NCI-H128 (cell line): ENCODE data around the gene TADA2B.

Experiments used
- DNase-seq: peaks from one replicate; lab custom pipeline; 2025; ENCODE audit not compliant: unreplicated experiment; lab: John Stamatoyannopoulos, UW

TADA2B gene

DNA sequence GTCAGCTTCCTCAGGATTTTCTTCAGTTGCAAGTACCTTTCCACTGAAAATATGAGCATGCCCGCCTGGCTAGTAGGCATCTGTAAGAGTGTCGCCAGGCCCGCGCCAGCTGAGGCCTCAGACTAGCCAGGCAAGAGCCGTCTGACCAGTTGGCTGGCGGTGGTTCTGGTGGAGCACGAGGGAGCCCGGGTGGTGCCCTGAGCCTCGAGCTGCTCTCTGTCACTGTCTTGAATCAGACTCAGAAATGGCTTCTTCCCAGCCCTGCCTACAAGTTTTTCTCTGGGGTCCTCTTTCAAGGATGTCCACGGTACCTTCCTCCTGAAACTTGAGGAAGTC is 12.8 kb downstream of the TADA2B start:
- no peak for DNase-seq

DNA sequence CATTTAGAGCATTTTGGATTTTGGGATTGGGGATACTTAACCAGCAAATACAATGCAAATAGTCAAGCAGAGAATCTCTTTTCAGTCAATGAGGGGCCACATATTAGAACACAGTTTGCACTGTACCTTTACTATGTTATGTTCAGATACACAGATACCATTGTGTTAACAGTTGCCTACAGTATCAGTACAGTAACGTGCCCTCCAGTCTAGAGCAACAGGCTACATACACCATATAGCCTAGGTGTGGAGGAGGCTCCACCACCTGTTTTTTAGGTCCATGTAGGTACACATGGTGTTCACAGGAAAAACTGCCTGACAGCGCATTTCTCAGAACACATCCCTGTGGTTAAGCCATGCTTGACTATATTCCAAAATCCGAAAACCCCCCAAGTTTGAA is 15.6 kb downstream of the TADA2B start:
- no peak for DNase-seq

GRCh38 chr4:7059662-7060061 is 16.5 kb downstream of the TADA2B start:
- no peak for DNase-seq

GRCh38 chr4:7060346-7061150 is 17.4 kb downstream of the TADA2B start:
- DNase-seq = no peak

DNA sequence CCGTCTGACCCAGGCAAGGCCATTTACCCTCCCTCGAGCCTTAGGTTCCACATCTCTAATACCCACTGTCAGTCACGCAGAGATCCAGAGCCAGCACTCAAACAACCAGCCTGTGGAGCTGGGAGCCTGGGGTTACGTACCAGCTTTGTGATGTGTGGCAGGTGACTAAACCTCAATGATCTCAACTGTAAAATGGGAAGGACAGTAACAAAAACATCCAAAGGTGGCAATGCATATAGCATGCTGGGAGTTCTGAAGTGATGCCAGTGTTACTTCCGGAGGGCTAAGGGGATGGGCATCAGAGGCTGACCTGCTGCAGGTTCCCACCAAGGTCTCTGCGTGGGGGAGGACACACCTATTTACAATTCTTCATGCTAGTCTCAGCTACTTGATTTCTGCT is 18.6 kb downstream of the TADA2B start:
- no peak for DNase-seq

- DNase-seq = no peak
Measured at GRCh38 chr4:7062816-7063215, 19.6 kb downstream of the TADA2B start.

DNA sequence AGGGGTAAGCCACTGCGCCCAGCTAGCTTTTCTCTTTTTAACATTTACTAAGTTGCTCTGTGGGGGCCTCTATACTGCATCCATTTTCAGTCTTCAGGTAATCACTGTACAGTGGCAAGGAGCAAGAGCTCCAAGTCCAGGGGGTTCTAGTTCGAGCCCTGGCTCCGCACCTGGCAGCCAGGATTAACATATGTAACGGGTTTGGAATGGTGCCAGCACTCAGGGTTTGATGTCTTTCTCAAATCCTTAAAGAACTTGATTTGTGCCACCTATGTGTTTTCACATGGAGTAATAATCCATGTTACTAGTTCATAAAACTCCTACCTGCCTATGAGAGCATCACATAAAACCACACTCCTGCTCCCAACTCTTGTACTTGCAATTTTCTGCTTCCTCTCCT is 20.2 kb downstream of the TADA2B start:
- no peak for DNase-seq

DNA sequence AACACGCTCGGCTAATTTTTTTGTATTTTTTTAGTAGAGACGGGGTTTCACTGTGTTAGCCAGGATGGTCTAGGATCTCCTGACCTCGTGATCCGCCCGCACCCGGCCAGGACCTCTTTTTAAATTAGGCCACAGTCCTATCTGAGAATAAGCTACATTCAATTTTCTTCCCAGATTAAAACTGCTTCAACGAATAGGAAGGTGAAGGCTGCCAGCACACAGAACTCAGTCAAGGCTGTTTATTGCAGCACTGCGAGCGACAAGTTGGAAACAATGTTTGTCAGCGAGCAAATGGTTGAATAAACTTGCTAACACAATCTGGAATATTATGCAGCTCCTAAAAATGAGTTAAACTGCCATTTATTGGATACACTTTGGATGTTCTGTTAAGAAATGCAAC is 22.8 kb downstream of the TADA2B start:
- no peak for DNase-seq

- DNase-seq = no peak
Measured at GRCh38 chr4:7066493-7066892, 23.3 kb downstream of the TADA2B start.

DNA sequence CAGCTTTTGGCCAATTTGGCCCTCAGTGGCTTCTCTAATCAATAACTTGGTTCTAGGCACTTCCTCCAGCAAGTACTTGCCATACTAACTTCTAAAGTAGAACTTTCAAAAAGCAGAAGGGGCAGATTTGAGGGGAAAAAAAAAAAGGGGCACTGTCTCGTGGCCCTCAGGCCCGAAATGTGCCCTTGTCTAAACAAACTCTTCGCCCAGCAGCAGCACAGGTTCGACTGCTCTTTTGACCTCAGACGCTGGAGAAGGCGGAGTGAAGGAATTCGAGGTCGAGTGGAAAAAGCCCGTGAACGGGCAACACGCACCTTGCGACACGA is 23.9 kb downstream of the TADA2B start:
- DNase-seq = no peak

GRCh38 chr4:7067452-7068278 is 24.5 kb downstream of the TADA2B start, which contains the start of gene GRPEL1:
GRPEL1 (minus strand) TSS chr4:7068064; CDS start chr4:7068032, 32 bp downstream.
- peak; percentile 94 for DNase-seq

GRCh38 chr4:7068279-7068842 is 25.2 kb downstream of the TADA2B start:
- no peak for DNase-seq

DNA sequence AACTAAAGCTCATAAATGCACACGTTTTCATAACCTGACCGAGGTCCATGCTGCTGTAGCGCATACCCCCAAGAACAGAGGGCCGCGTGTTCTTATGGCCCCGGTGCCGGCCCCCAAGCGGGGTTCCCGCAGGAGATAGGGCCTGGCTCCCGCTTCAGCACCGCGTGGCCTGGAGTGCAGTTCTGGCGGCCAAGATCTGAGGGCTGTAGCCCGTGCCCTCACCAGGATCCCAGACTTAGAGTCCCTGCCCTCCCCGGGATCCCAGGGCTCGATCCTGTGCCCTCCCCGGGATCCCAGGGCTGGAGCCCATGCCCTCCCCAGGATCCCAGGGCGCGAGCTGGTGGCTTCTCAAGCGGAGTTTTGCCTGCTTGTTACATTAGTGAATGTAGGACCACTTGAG is 25.7 kb downstream of the TADA2B start:
- no peak for DNase-seq

- peak; percentile 70 for DNase-seq
Measured at GRCh38 chr4:7070729-7071511, 27.7 kb downstream of the TADA2B start.

GRCh38 chr4:7073059-7073458 is 29.9 kb downstream of the TADA2B start:
- no peak for DNase-seq

GRCh38 chr4:7073526-7074390 is 30.6 kb downstream of the TADA2B start:
- no peak for DNase-seq

GRCh38 chr4:7074426-7074825 is 31.3 kb downstream of the TADA2B start:
- DNase-seq = no peak

DNA sequence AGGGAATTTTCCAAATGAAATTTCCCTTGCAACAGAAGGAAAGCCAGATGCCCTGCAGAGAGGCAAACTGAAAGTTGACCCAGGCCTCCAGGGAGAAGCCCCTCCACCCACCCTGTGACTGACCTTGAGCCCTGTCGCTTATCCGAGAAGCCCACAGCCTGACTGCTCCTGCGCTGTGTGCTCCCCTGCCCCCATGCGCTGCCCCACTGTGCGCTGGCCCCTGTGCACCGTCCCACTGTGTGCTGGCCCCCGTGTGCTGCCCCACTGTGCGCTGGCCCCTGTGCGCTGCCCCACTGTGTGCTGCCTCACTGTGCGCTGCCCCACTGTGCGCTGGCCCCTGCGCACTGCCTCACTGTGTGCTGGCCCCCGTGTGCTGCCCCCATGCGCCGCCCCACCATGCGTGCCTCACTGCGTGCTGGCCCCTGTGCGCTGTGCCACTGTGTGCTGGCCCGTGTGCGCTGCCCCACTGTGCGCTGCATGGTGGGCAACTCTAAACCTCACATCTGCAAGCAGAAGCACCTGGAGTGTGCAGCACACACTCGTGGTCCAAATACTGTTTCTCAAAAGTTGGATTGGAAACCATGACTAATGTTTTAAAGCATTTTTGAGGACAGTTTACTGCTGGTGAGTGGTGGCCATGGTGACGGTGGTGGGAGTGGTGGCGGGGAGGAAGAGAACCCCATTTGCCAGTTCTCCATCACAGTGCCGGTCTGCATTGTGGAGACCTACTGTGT is 33.0 kb downstream of the TADA2B start:
- DNase-seq = no peak

DNA sequence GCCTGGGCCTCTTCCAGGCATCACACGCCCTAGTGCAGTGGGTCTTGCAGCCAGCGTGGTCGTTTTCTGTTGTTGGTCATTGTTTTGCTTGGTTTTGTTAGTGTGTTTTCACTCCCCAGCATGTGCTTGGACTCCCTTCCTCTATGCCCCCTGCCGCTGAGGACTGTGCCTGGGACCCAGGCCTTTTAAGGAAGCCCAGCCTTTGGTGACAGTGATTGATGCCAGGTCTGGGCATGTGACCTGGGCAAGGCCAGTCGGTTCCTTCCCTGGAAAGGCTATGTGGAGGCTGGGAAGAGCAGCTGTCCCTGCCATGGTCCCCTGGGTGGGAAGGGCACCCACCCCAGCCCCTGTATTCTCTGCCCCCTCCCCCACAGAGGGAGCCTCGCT is 33.5 kb downstream of the TADA2B start:
- no peak for DNase-seq

DNA sequence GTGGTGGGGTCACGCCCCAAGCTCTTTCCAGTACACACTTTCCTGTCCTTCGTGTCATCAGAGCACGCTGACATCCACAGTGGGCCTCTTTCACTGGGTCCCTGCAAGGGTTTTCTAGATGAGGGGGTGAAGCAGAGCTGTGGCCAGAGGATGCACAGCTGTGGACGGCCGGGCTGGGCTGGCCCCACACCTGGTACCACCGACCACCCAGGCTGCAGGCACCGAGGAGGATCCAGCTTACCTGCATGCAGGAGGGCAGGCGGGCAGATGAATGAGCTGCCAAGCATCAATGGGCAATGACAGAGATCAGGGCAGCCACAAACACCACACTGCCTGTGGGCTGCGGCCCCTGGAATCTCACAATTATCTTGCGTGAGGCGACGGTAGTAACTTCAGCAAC is 34.2 kb downstream of the TADA2B start:
- DNase-seq = no peak
